Measurements from ENCODE around the gene DGCR2.

DNA sequence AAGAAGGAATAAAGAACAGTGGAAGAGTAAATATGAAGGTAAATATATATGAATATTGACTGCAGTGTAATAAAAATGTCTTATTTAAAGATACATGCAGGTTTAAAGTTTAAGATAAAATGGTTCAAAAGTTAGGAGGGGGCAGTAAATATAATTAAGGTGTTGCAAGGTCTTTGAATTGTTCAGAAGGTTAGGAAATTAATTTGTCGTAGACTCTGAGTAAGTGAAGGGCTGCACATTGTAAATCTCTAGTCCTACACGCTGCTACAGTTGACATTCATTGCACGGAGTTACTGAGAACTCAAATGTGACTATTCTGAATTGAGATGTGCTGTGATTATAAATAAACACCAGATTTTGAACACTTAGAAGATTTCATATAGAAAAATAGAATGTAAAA, 116.3 kb downstream of the DGCR2 start:
- TF ChIP-seq, protein P1, sequence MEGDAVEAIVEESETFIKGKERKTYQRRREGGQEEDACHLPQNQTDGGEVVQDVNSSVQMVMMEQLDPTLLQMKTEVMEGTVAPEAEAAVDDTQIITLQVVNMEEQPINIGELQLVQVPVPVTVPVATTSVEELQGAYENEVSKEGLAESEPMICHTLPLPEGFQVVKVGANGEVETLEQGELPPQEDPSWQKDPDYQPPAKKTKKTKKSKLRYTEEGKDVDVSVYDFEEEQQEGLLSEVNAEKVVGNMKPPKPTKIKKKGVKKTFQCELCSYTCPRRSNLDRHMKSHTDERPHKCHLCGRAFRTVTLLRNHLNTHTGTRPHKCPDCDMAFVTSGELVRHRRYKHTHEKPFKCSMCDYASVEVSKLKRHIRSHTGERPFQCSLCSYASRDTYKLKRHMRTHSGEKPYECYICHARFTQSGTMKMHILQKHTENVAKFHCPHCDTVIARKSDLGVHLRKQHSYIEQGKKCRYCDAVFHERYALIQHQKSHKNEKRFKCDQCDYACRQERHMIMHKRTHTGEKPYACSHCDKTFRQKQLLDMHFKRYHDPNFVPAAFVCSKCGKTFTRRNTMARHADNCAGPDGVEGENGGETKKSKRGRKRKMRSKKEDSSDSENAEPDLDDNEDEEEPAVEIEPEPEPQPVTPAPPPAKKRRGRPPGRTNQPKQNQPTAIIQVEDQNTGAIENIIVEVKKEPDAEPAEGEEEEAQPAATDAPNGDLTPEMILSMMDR (IDR thresholded peaks at IDR 0.05), result no peak
- TF ChIP-seq POLR2A (IDR thresholded peaks at IDR 0.05), result no peak
